ENCODE results near the gene PLXNA2. TPM values are rescaled to one million over a fixed set of nuclear protein-coding genes. Genes with fewer than 3 reads are reported as not detected.

The PLXNA2 gene
- polyA plus RNA-seq, 1 of the 3 experiments (the other 2 are of a cell fraction), result 8.5 TPM

DNA sequence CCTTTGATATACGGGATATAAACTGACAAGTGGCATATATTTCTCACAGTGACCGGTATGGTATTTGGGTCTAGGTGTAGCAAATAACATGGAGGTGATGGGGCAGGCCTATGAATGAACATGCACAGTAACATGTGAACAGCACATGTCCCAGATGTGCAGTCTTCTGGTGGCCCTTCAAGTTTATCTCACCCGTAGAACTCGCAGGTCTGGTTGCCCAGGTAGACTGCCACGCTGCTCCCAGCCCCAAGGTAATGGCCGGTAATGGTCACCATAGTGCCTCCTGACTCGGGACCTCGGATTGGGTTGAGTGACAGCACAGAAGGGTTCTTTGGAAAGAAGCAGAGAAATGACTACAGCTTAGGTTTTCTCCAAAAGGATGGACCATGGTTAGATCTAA, 192.0 kb downstream of the PLXNA2 start:
- Histone ChIP-seq H3F3A (replicated peaks; ENCODE audit: insufficient read depth) (no peaks in the 10 kb centered on the region), H3K9ac (no peak overlapping the region), H3K27ac (ENCODE audit: low read depth in 2 of 2, low read length in 1 of 2) (no peak overlapping the region), H3K79me2 (ENCODE audit: insufficient read depth) (no peaks in the 10 kb centered on the region), H2AFZ (ENCODE audit: low read depth) (no peak overlapping the region), H3K9me3 (no peaks in the 10 kb centered on the region), H3K4me3 (ENCODE audit: low read depth in 2 of 2, low read length in 1 of 2) (no peak overlapping the region), H3K27me3 (ENCODE audit: insufficient read depth) (no peaks in the 10 kb centered on the region), H3K4me2 (no peak overlapping the region), H3K4me1 (ENCODE audit: control insufficient read depth in 1 of 2, insufficient read depth in 2 of 2, low read depth in 1 of 2, low read length in 1 of 2) (peaks cover 0 to 17% of the 10 kb centered on the region in 2 experiments; a peak in 2 of 4 replicates), H3K9me2 (no peaks in the 10 kb centered on the region), H4K20me1 (ENCODE audit: insufficient read depth) (no peaks in the 10 kb centered on the region), H3K36me3 (replicated peaks in 1 of 2; ENCODE audit: control insufficient read depth in 1 of 2, insufficient read depth in 2 of 2, low read length in 1 of 2) (peaks cover 46 to 64% of the 10 kb centered on the region in 2 experiments)
- no peak for DNase-seq
- TF ChIP-seq RFX5 (IDR thresholded peaks at IDR 0.05; ENCODE audit: low read length) (no peak), RXRA (IDR thresholded peaks at IDR 0.05; ENCODE audit: borderline replicate concordance, low read depth) (no peak), FOXJ3 (CRISPR knock-in tag; IDR thresholded peaks at IDR 0.05) (no peak), JUND (IDR thresholded peaks at IDR 0.05) (no peak), FOSL2 (IDR thresholded peaks at IDR 0.05; ENCODE audit: borderline replicate concordance, low read depth) (no peak), CHD2 (IDR thresholded peaks at IDR 0.05; ENCODE audit: low read length, partially characterized antibody) (no peak), EP300 (IDR thresholded peaks at IDR 0.05; ENCODE audit: borderline replicate concordance in 1 of 2, low read depth in 1 of 2, low read length in 1 of 2) (no peak), TCF12 (IDR thresholded peaks at IDR 0.05) (no peak), MEF2A (IDR thresholded peaks at IDR 0.05; ENCODE audit: borderline replicate concordance, low read depth) (no peak)
- TF ChIP-seq, protein P1, sequence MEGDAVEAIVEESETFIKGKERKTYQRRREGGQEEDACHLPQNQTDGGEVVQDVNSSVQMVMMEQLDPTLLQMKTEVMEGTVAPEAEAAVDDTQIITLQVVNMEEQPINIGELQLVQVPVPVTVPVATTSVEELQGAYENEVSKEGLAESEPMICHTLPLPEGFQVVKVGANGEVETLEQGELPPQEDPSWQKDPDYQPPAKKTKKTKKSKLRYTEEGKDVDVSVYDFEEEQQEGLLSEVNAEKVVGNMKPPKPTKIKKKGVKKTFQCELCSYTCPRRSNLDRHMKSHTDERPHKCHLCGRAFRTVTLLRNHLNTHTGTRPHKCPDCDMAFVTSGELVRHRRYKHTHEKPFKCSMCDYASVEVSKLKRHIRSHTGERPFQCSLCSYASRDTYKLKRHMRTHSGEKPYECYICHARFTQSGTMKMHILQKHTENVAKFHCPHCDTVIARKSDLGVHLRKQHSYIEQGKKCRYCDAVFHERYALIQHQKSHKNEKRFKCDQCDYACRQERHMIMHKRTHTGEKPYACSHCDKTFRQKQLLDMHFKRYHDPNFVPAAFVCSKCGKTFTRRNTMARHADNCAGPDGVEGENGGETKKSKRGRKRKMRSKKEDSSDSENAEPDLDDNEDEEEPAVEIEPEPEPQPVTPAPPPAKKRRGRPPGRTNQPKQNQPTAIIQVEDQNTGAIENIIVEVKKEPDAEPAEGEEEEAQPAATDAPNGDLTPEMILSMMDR (IDR thresholded peaks at IDR 0.05), result no peak
- TF ChIP-seq, protein P2, sequence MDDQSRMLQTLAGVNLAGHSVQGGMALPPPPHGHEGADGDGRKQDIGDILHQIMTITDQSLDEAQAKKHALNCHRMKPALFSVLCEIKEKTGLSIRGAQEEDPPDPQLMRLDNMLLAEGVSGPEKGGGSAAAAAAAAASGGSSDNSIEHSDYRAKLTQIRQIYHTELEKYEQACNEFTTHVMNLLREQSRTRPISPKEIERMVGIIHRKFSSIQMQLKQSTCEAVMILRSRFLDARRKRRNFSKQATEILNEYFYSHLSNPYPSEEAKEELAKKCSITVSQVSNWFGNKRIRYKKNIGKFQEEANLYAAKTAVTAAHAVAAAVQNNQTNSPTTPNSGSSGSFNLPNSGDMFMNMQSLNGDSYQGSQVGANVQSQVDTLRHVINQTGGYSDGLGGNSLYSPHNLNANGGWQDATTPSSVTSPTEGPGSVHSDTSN (IDR thresholded peaks at IDR 0.05), result no peak
- ChIA-PET CTCF (no interaction called here), POLR2A (no interaction called here)
- WGBS (ENCODE audit: low lambda C conversion rate), result 92% methylated on average over 8 of the region's 8 CpGs

DNA sequence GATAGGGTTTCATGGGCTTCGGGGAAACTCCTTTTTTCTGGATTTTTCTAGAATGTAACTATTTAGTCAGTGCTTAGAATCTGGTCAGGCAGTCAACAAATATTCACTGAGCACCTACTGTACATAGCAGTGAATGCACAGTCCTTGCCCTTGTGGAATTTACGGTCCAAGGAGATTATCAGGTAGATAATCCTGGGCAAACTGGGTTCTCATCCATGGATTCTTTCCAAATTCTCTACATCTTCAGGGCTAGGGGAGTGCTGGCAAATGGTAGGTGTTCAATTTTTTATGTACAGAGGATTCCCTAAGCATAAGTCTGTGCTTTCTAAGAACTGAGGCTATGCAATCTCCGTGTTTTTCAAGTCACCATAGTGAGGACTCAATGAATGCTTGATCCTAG, 192.5 kb downstream of the PLXNA2 start:
- peaks cover 49 to 64% of the 10 kb centered on the region in 2 experiments for H3K36me3 ChIP-seq (replicated peaks in 1 of 2; ENCODE audit: control insufficient read depth in 1 of 2, insufficient read depth in 2 of 2, low read length in 1 of 2)
- H2AFZ ChIP-seq (ENCODE audit: low read depth), result no peak overlapping the region
- H4K20me1 ChIP-seq (ENCODE audit: insufficient read depth), result no peaks in the 10 kb centered on the region
- ChIA-PET CTCF (no interaction called here), POLR2A (no interaction called here)
- H3F3A ChIP-seq (replicated peaks; ENCODE audit: insufficient read depth), result no peaks in the 10 kb centered on the region
- no peak overlapping the region for H3K9ac ChIP-seq
- 84% methylated on average over 3 of the region's 3 CpGs for WGBS (ENCODE audit: low lambda C conversion rate)
- peaks cover 0 to 15% of the 10 kb centered on the region in 2 experiments; a peak in 2 of 4 replicates for H3K4me1 ChIP-seq (ENCODE audit: control insufficient read depth in 1 of 2, insufficient read depth in 2 of 2, low read depth in 1 of 2, low read length in 1 of 2)
- no peaks in the 10 kb centered on the region for H3K27me3 ChIP-seq (ENCODE audit: insufficient read depth)
- no peak overlapping the region for H3K27ac ChIP-seq (ENCODE audit: low read depth in 2 of 2, low read length in 1 of 2)
- H3K9me3 ChIP-seq, result no peaks in the 10 kb centered on the region
- no peaks in the 10 kb centered on the region for H3K9me2 ChIP-seq
- H3K4me2 ChIP-seq, result no peak overlapping the region
- no peak for TF ChIP-seq EZH2phosphoT487 (IDR thresholded peaks at IDR 0.05; ENCODE audit: borderline replicate concordance, low read depth)
- no peak for TF ChIP-seq CHD2 (IDR thresholded peaks at IDR 0.05; ENCODE audit: low read length, partially characterized antibody)
- no peak for TF ChIP-seq NRF1 (IDR thresholded peaks at IDR 0.05; ENCODE audit: low read depth, low read length)
- TF ChIP-seq TEAD4 (IDR thresholded peaks at IDR 0.05; ENCODE audit: borderline replicate concordance, insufficient read depth), result no peak
- TF ChIP-seq GABPA (IDR thresholded peaks at IDR 0.05; ENCODE audit: low read depth), result no peak
- no peak for TF ChIP-seq GATA2 (CRISPR knock-in tag; IDR thresholded peaks at IDR 0.05)
- no peak for TF ChIP-seq JUND (IDR thresholded peaks at IDR 0.05)
- TF ChIP-seq SMC3 (IDR thresholded peaks at IDR 0.05; ENCODE audit: low read depth, low read length), result no peak
- TF ChIP-seq, protein P2 (IDR thresholded peaks at IDR 0.05), result no peak
- TF ChIP-seq FOSL2 (IDR thresholded peaks at IDR 0.05; ENCODE audit: borderline replicate concordance, low read depth), result no peak
- TF ChIP-seq, protein P3, sequence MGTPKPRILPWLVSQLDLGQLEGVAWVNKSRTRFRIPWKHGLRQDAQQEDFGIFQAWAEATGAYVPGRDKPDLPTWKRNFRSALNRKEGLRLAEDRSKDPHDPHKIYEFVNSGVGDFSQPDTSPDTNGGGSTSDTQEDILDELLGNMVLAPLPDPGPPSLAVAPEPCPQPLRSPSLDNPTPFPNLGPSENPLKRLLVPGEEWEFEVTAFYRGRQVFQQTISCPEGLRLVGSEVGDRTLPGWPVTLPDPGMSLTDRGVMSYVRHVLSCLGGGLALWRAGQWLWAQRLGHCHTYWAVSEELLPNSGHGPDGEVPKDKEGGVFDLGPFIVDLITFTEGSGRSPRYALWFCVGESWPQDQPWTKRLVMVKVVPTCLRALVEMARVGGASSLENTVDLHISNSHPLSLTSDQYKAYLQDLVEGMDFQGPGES (IDR thresholded peaks at IDR 0.05; ENCODE audit: low read depth, low read length), result no peak
- no peak for TF ChIP-seq RFX5 (IDR thresholded peaks at IDR 0.05; ENCODE audit: low read length)
- TF ChIP-seq ELF1 (IDR thresholded peaks at IDR 0.05), result no peak
- no peak for DNase-seq
- no peaks in the 10 kb centered on the region for H3K79me2 ChIP-seq (ENCODE audit: insufficient read depth)
- no peak overlapping the region for H3K4me3 ChIP-seq (ENCODE audit: low read depth in 2 of 2, low read length in 1 of 2)

Measured in SK-N-SH (cell line).